Hepatocyte (in vitro differentiated cells): ENCODE data around the gene MAP4. TPM values are rescaled to one million over a fixed set of nuclear protein-coding genes. Genes with fewer than 3 reads are reported as not detected.

Source experiments
- DNase-seq: peaks from one replicate; pipeline ENCODE4 v3.0.0-alpha.2; 2016; ENCODE audit warnings: low spot score
- H2AFZ ChIP-seq: fragments of 200-600 bp; sonication (generic); 2 replicates; pipeline ENCODE4 v1.6.0; 2016; ENCODE audit warnings: antibody characterized with exemption, mild to moderate bottlenecking
- H3K27ac ChIP-seq: fragments of 200-600 bp; sonication (generic); 2 replicates; pipeline ENCODE4 v1.5.1; 2016; ENCODE audit warnings: mild to moderate bottlenecking
- H3K27me3 ChIP-seq: fragments of 200-600 bp; sonication (generic); 2 replicates; pipeline ENCODE4 v1.6.1; 2016
- H3K36me3 ChIP-seq: fragments of 200-600 bp; sonication (generic); replicated peaks from 2 replicates; pipeline ENCODE4 v1.5.1; 2016; ENCODE audit warnings: low read depth; ENCODE audit not compliant: insufficient read depth
- H3K4me1 ChIP-seq: fragments of 200-600 bp; sonication (generic); 2 replicates; pipeline ENCODE4 v1.5.1; 2016; ENCODE audit warnings: mild to moderate bottlenecking, moderate library complexity; ENCODE audit not compliant: insufficient read depth
- H3K4me2 ChIP-seq: fragments of 200-600 bp; sonication (generic); 2 replicates; pipeline ENCODE4 v1.6.0; 2016
- H3K4me3 ChIP-seq: fragments of 200-600 bp; sonication (generic); 2 replicates; pipeline ENCODE4 v1.5.1; 2016; ENCODE audit warnings: mild to moderate bottlenecking
- H3K79me2 ChIP-seq: fragments of 200-600 bp; sonication (generic); 2 replicates; pipeline ENCODE4 v1.6.0; 2017; ENCODE audit warnings: mild to moderate bottlenecking
- H3K9me2 ChIP-seq: fragments of 200-600 bp; sonication (generic); replicated peaks from 2 replicates; pipeline ENCODE4 v1.6.0; 2017; ENCODE audit warnings: mild to moderate bottlenecking; ENCODE audit not compliant: insufficient read depth
- H3K9me3 ChIP-seq: fragments of 200-600 bp; sonication (generic); 2 replicates; pipeline ENCODE4 v1.5.1; 2016; ENCODE audit warnings: low read depth, mild to moderate bottlenecking
- H4K20me1 ChIP-seq: fragments of 200-600 bp; sonication (generic); 2 replicates; pipeline ENCODE4 v1.6.0; 2016; ENCODE audit warnings: mild to moderate bottlenecking; ENCODE audit not compliant: insufficient read depth, poor library complexity, severe bottlenecking
- CTCF ChIP-seq: fragments of 200-600 bp; sonication (generic); IDR thresholded peaks from 2 replicates; pipeline ENCODE4 v1.5.1; 2016; ENCODE audit warnings: antibody characterized with exemption, mild to moderate bottlenecking; ENCODE audit not compliant: poor library complexity
- EZH2 ChIP-seq: fragments of 200-600 bp; sonication (generic); IDR thresholded peaks from 2 replicates; pipeline ENCODE4 v1.6.1; 2016; ENCODE audit warnings: antibody characterized with exemption, mild to moderate bottlenecking, borderline replicate concordance
- EZH2phosphoT487 ChIP-seq: fragments of 200-600 bp; sonication (generic); IDR thresholded peaks from one replicate; pipeline ENCODE4 v1.6.1; 2018; ENCODE audit warnings: antibody characterized with exemption, mild to moderate bottlenecking, low read depth, moderate library complexity; ENCODE audit not compliant: unreplicated experiment, severe bottlenecking
- WGBS: methylation state at CpG from one replicate; pipeline ENCODE4 v1.1.6; 2016; ENCODE audit warnings: low lambda C conversion rate; ENCODE audit errors: missing lambda C conversion rate; 5-methylcytosine and 5-hydroxymethylcytosine counted together
- polyA plus RNA-seq: library from polyadenylated mRNA; unstranded; fragments of >200 nt; fragmentation: Nextera tagmentation; extraction: Ambion mirVana; gene quantifications from 2 replicates; pipeline ENCODE4 v1.2.1, GENCODE V29; 2016
- total RNA-seq: library from RNA; depleted of rRNA; stranded (reverse); fragments of >200 nt; gene quantifications from 2 replicates; pipeline ENCODE4 v1.2.3, GENCODE V29; 2014

Gene MAP4
- total and polyA plus RNA-seq, 2 experiments from 2014 or later = 85.5 to 91.3 TPM

GRCh38 chr3:47895241-47895640 is 121.0 kb downstream of the MAP4 start:
- WGBS = 92% methylated on average over 3 of the region's 3 CpGs
- Histone ChIP-seq H2AFZ (no peak overlapping the region), H3K36me3 (no peaks in the 10 kb centered on the region), H3K79me2 (no peaks in the 10 kb centered on the region), H3K27ac (no peak overlapping the region), H3K4me1 (peaks cover 2% of the 10 kb centered on the region), H3K4me3 (no peak overlapping the region), H3K9me3 (no peaks in the 10 kb centered on the region), H3K27me3 (no peaks in the 10 kb centered on the region), H3K4me2 (no peak overlapping the region), H3K9me2 (no peaks in the 10 kb centered on the region), H4K20me1 (no peaks in the 10 kb centered on the region)
- TF ChIP-seq EZH2 (no peak), CTCF (no peak), EZH2phosphoT487 (no peak)
- DNase-seq = no peak

- H3K4me2 ChIP-seq = no peak overlapping the region
- peaks cover 4% of the 10 kb centered on the region for H3K79me2 ChIP-seq
- H3K4me1 ChIP-seq = no peaks in the 10 kb centered on the region
- WGBS = 95% methylated on average over 15 of the region's 15 CpGs
- H3K9me2 ChIP-seq = no peaks in the 10 kb centered on the region
- H2AFZ ChIP-seq = no peak overlapping the region
- H3K4me3 ChIP-seq = no peak overlapping the region
- H3K9me3 ChIP-seq = no peaks in the 10 kb centered on the region
- no peaks in the 10 kb centered on the region for H3K27me3 ChIP-seq
- H4K20me1 ChIP-seq = no peaks in the 10 kb centered on the region
- DNase-seq = no peak
- no peaks in the 10 kb centered on the region for H3K36me3 ChIP-seq
- TF ChIP-seq CTCF (no peak), EZH2phosphoT487 (no peak), EZH2 (no peak)
- H3K27ac ChIP-seq = no peak overlapping the region
These were observed 123.8 kb downstream of the MAP4 start for GRCh38 chr3:47892286-47893040.

GRCh38 chr3:47891613-47892005 is 124.6 kb downstream of the MAP4 start:
- DNase-seq = no peak
- Histone ChIP-seq H3K79me2 (peaks cover 4% of the 10 kb centered on the region), H3K4me1 (no peaks in the 10 kb centered on the region), H2AFZ (no peak overlapping the region), H3K27me3 (no peaks in the 10 kb centered on the region), H3K9me3 (no peaks in the 10 kb centered on the region), H4K20me1 (no peaks in the 10 kb centered on the region), H3K4me3 (no peak overlapping the region), H3K4me2 (no peak overlapping the region), H3K36me3 (no peaks in the 10 kb centered on the region), H3K27ac (no peak overlapping the region), H3K9me2 (no peaks in the 10 kb centered on the region)
- 77% methylated on average over 3 of the region's 3 CpGs for WGBS
- TF ChIP-seq CTCF (no peak), EZH2 (no peak), EZH2phosphoT487 (no peak)
